CD4-positive, alpha-beta memory T cell (primary cell): Measurements from ENCODE around the gene RHBDF1. TPM values are rescaled to one million over a fixed set of nuclear protein-coding genes. Genes with fewer than 3 reads are reported as not detected.
"Not testable (repeated sequence)": the region's sequence is repeated elsewhere in the genome, so short reads cannot be mapped to it uniquely, and the experiment has no call there.

Experiments
- CTCF ChIA-PET: fragments of 350-600 bp; sonication (Branson Sonifier 250); formaldehyde crosslinking; loops from one replicate; lab custom pipeline; 2021; ENCODE audit warnings: inconsistent platforms; ENCODE audit not compliant: partially characterized antibody; lab: Charles Lee
- POLR2A ChIA-PET: fragments of 350-600 bp; sonication (Branson Sonifier 250); formaldehyde crosslinking; loops from one replicate; lab custom pipeline; 2021; ENCODE audit not compliant: partially characterized antibody; lab: Charles Lee
- DNase-seq, 5 donors: peaks; one replicate each; pipeline versions ENCODE4 v3.0.0 to v3.0.0-alpha.2; 2020 to 2022; ENCODE audit warnings: mixed read lengths in 1 of 5
- H3K27ac ChIP-seq: one replicate; pipeline ENCODE4 v1.7.0; 2013; ENCODE audit warnings: low read depth, low read length
- H3K27me3 ChIP-seq: 2 replicates; pipeline ENCODE4 v1.7.0; 2013; ENCODE audit warnings: mild to moderate bottlenecking, low read length, moderate library complexity; ENCODE audit not compliant: insufficient read depth
- H3K36me3 ChIP-seq: 2 replicates; pipeline ENCODE4 v1.7.0; 2013; ENCODE audit warnings: mild to moderate bottlenecking, low read length, moderate library complexity; ENCODE audit not compliant: insufficient read depth
- H3K4me1 ChIP-seq: 2 replicates; pipeline ENCODE4 v1.7.0; 2013; ENCODE audit warnings: mild to moderate bottlenecking, low read length, moderate library complexity; ENCODE audit not compliant: insufficient read depth
- H3K4me3 ChIP-seq, 2 donors: one replicate each; pipeline ENCODE4 v1.7.0; 2013; ENCODE audit warnings: low read length in 2 of 2, mild to moderate bottlenecking in 1 of 2
- H3K9me3 ChIP-seq, 2 donors: one replicate each; pipeline ENCODE4 v1.7.0; 2013; ENCODE audit warnings: low read length in 2 of 2, control low read depth in 1 of 2; ENCODE audit not compliant: control insufficient read depth in 1 of 2
- H3K27ac Mint-ChIP-seq, 7 donors: one replicate each; pipeline ENCODE4 v1.8.0; 2020 to 2021; ENCODE audit warnings: mixed read lengths in 7 of 7, mild to moderate bottlenecking in 6 of 7, inconsistent platforms in 3 of 7, moderate library complexity in 3 of 7
- H3K27me3 Mint-ChIP-seq, 2 donors: one replicate each; pipeline ENCODE4 v1.8.0; 2020 to 2021; ENCODE audit warnings: mixed read lengths in 2 of 2
- H3K36me3 Mint-ChIP-seq, 2 donors: one replicate each; pipeline ENCODE4 v1.8.0; 2020 to 2021; ENCODE audit warnings: mixed read lengths in 2 of 2, inconsistent platforms in 1 of 2, mild to moderate bottlenecking in 1 of 2
- H3K4me1 Mint-ChIP-seq, 4 donors: one replicate each; pipeline ENCODE4 v1.8.0; 2020 to 2021; ENCODE audit warnings: mixed read lengths in 4 of 4, mild to moderate bottlenecking in 1 of 4
- H3K4me3 Mint-ChIP-seq, 8 donors: one replicate each; pipeline ENCODE4 v1.8.0; 2020 to 2021; ENCODE audit warnings: mixed read lengths in 8 of 8, mild to moderate bottlenecking in 7 of 8, moderate library complexity in 6 of 8, inconsistent platforms in 3 of 8
- H3K9me3 Mint-ChIP-seq, 8 donors: one replicate each; pipeline ENCODE4 v1.8.0; 2020 to 2021; ENCODE audit warnings: mixed read lengths in 8 of 8, mild to moderate bottlenecking in 5 of 8, inconsistent platforms in 3 of 8, moderate library complexity in 1 of 8
- intact Hi-C: fragments of 100-400 bp; cut with micrococcal nuclease; formaldehyde crosslinking; loops from one replicate; pipeline ENCODE4 v1.15.1; 2023
- microRNA-seq: library from miRNA; unstranded; fragments of <30 nt; microRNA quantifications from one replicate; pipeline ENCODE4 v1.2.0, GENCODE V29; 2021; ENCODE audit warnings: borderline replicate concordance, borderline number of aligned reads, borderline microRNAs expressed, mixed read lengths
- polyA plus RNA-seq, 2 donors: library from polyadenylated mRNA; unstranded; fragments of 300-500 nt; fragmentation: Illumina TruSeq; gene quantifications; one replicate each; pipeline ENCODE4 v1.2.3, GENCODE V29; 2021
- total RNA-seq, 2 experiments: library from RNA; stranded (reverse); gene quantifications; one replicate each; pipeline ENCODE4 v1.2.3, GENCODE V29; 2021

Gene RHBDF1
- total and polyA plus RNA-seq, 4 experiments from 2014 or later, result not detected

DNA sequence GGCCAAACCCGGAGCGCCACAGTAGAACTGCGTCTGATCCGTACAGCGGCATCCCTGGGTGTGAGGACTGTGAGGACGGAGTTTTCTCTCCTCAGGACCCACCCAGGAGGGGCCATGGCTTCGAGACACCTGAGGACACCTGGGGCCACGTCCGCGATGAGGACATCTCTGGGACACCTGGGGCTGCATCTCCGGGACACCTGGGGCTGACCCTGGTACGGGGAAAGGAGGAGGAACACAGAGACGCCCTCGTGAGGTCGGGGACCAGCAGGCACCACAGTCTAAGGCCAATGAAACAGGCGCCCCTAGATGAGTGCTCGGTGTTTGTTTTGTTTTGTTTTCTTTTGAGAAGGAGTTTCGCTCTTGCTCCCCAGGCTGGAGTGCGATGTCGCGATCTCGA is 48.3 kb downstream of the RHBDF1 start:
- H3K27me3 ChIP-seq, H3K27ac Mint-ChIP-seq, H3K9me3 Mint-ChIP-seq, H3K36me3 ChIP-seq, H3K27me3 Mint-ChIP-seq, H3K9me3 ChIP-seq, intact Hi-C loops, H3K4me1 ChIP-seq, H3K36me3 Mint-ChIP-seq, POLR2A ChIA-PET, DNase-seq, H3K4me3 Mint-ChIP-seq, H3K27ac ChIP-seq, H3K4me3 ChIP-seq, H3K4me1 Mint-ChIP-seq: not testable (repeated sequence)
- CTCF ChIA-PET, result interaction anchor here (0.6 to 0.7 kb wide), 2 partner anchors 73 to 316 kb away, joined by 3 read pairs; no protein-coding TSS in a partner anchor

DNA sequence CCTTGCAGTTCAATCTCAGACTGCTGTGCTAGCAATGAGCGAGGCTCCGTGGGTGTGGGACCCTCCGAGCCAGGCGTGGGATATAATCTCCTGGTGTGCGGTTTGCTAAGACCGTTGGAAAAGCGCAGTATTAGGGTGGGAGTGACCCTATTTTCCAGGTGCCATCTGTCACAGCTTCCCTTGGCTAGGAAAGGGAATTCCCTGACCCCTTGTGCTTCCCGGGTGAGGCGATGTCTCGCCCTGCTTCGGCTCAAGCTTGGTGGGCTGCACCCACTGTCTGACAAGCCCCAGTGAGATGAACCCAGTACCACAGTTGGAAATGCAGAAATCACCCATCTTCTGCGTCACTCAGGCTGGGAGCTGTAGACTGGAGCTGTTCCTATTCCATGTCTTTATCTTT is 51.5 kb downstream of the RHBDF1 start:
- H3K27ac ChIP-seq, intact Hi-C loops, H3K9me3 ChIP-seq, H3K27me3 ChIP-seq, CTCF ChIA-PET, H3K27me3 Mint-ChIP-seq, H3K4me1 ChIP-seq, H3K27ac Mint-ChIP-seq, POLR2A ChIA-PET, H3K4me3 Mint-ChIP-seq, H3K36me3 ChIP-seq, DNase-seq, H3K4me3 ChIP-seq, H3K4me1 Mint-ChIP-seq, H3K9me3 Mint-ChIP-seq, H3K36me3 Mint-ChIP-seq: not testable (repeated sequence)

DNA sequence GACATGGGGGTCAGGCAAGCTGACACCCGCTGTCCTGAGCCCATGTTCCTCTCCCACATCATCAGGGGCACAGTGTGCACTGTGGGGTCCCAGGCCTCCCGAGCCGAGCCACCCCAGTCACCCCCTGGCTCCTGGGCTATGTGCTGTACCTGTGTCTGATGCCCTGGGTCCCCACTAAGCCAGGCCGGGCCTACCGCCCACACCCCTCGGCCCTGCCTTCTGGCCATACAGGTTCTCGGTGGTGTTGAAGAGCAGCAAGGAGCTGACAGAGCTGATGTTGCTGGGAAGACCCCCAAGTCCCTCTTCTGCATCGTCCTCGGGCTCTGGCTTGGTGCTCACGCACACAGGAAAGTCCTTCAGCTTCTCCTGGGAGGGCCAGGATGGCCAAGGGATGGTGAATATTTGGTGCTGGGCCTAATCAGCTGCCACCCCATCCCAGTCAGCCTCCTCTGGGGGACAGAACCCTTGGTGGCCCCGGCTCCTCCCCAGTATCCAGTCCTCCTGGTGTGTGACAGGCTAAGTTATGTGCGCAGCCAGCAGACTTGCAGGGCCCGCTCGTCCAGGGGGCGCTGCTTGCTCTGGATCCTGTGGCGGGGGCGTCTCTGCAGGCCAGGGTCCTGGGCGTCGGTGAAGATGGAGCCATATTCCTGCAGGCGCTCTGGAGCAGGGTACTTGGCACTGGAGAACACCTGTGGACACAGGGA is 55.2 kb downstream of the RHBDF1 start:
- CTCF ChIA-PET, H3K36me3 ChIP-seq, POLR2A ChIA-PET: not testable (repeated sequence)

DNA sequence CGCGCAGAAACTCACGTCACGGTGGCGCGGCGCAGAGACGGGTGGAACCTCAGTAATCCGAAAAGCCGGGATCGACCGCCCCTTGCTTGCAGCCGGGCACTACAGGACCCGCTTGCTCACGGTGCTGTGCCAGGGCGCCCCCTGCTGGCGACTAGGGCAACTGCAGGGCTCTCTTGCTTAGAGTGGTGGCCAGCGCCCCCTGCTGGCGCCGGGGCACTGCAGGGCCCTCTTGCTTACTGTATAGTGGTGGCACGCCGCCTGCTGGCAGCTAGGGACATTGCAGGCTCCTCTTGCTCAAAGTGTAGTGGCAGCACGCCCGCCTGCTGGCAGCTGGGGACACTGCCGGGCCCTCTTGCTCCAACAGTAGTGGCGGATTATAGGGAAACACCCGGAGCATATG is 61.7 kb downstream of the RHBDF1 start:
- H3K4me3 ChIP-seq, H3K9me3 Mint-ChIP-seq, H3K27me3 ChIP-seq, H3K27ac ChIP-seq, POLR2A ChIA-PET, H3K4me1 ChIP-seq, CTCF ChIA-PET, H3K36me3 Mint-ChIP-seq, intact Hi-C loops, H3K4me1 Mint-ChIP-seq, H3K9me3 ChIP-seq, H3K36me3 ChIP-seq, H3K27me3 Mint-ChIP-seq: not testable (repeated sequence)
- peak; percentile 87 to 97 (median 90) for DNase-seq
- peak overlapping the region in 4 of 7 donors; percentile 78 to 87 (median 84) for H3K27ac Mint-ChIP-seq
- H3K4me3 Mint-ChIP-seq, result peak overlapping the region in 1 of 8 donors; percentile 74

More for the DNA sequence above, 55.2 kb downstream of the RHBDF1 start:
- intact Hi-C loops, H3K27ac Mint-ChIP-seq, H3K4me1 ChIP-seq, DNase-seq, H3K9me3 ChIP-seq, H3K4me3 Mint-ChIP-seq, H3K27me3 Mint-ChIP-seq, H3K27me3 ChIP-seq, H3K36me3 Mint-ChIP-seq, H3K4me1 Mint-ChIP-seq, H3K9me3 Mint-ChIP-seq, H3K27ac ChIP-seq, H3K4me3 ChIP-seq: not testable (repeated sequence)

DNA sequence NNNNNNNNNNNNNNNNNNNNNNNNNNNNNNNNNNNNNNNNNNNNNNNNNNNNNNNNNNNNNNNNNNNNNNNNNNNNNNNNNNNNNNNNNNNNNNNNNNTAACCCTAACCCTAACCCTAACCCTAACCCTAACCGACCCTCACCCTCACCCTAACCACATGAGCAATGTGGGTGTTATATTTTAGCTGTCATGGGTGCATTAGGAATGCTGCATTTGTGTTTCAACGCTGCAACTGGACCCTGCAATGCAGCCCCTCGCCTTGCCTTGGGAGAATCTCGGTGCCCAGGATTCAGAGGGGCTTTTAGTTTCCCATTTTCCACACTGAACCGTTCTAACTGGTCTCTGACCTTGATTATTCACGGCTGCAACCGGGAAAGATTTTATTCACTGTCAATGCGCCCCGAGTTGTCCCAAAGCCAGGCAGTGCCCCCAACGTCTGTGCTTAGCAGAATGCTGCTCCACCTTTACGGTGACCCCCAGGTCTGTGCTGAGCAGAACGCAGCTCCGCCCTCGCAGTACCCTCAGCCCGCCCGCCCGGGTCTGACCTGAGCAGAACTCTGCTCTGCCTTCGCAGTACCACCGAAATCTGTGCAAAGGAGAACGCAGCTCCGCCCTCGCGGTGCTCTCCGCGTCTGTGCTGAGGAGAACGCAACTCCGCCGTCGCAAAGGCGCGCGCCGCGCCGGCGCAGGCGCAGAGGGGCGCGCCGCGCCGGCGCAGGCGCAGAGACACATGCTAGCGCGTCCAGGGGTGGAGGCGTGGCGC is 62.3 kb downstream of the RHBDF1 start:
- POLR2A ChIA-PET, result no interaction called here
- H3K27ac Mint-ChIP-seq, result peak overlapping the region in 3 of 7 donors; percentile 15 to 82 (median 47)
- H3K27me3 ChIP-seq, result no peaks in the 10 kb centered on the region
- no peaks in the 10 kb centered on the region for H3K36me3 Mint-ChIP-seq
- intact Hi-C loops, result no loop called here
- DNase-seq, result peak in 1 of 5 donors; percentile 45
- no peaks in the 10 kb centered on the region for H3K4me1 Mint-ChIP-seq
- H3K27me3 Mint-ChIP-seq, result no peaks in the 10 kb centered on the region
- H3K27ac ChIP-seq, result no peak overlapping the region
- H3K9me3 Mint-ChIP-seq, result no peaks in the 10 kb centered on the region
- CTCF ChIA-PET, result no interaction called here
- H3K36me3 ChIP-seq, result no peaks in the 10 kb centered on the region
- no peaks in the 10 kb centered on the region for H3K4me1 ChIP-seq
- H3K4me3 Mint-ChIP-seq, result peak overlapping the region; percentile 31 to 68 (median 48)
- no peaks in the 10 kb centered on the region for H3K9me3 ChIP-seq
- no peak overlapping the region for H3K4me3 ChIP-seq

Small RNA genes within 50 kb of the gene (microRNA-seq; reads per million reads assigned to microRNA genes)
- not detected for gene MIR6859-4

Other genes with a start within 250 kb of the RHBDF1 start
- gene POLR3K, start 19.0 kb downstream of the RHBDF1 start, total RNA-seq, result 10 to 100 TPM; 19.9 to 21.7 TPM
- gene POLR3K, start 19.0 kb downstream of the RHBDF1 start, polyA plus RNA-seq, result 10 to 100 TPM; 41.5 to 43.1 TPM
- gene SNRNP25, start 18.8 kb downstream of the RHBDF1 start, total RNA-seq, result 10 to 100 TPM in 1 of 2 experiments, 1 to 10 TPM in 1; 10.0 to 10.2 TPM
- 10 to 100 TPM; 12.5 to 20.1 TPM for gene SNRNP25, start 18.8 kb downstream of the RHBDF1 start, polyA plus RNA-seq
- gene MPG, start 5.6 kb upstream of the RHBDF1 start, total RNA-seq, result 10 to 100 TPM; 30.7 TPM
- gene MPG, start 5.6 kb upstream of the RHBDF1 start, polyA plus RNA-seq, result 10 to 100 TPM; 58.1 to 82.6 TPM
- 10 to 100 TPM; 38.6 to 40.5 TPM for gene NPRL3, start 66.0 kb upstream of the RHBDF1 start, total RNA-seq
- 10 to 100 TPM in 1 of 2 donors, 1 to 10 TPM in 1; 9.0 to 15.2 TPM for gene NPRL3, start 66.0 kb upstream of the RHBDF1 start, polyA plus RNA-seq
- not detected for gene HBZ, start 80.0 kb upstream of the RHBDF1 start, total RNA-seq
- not detected for gene HBZ, start 80.0 kb upstream of the RHBDF1 start, polyA plus RNA-seq
- not detected for gene HBM, start 93.3 kb upstream of the RHBDF1 start, total RNA-seq
- gene HBM, start 93.3 kb upstream of the RHBDF1 start, polyA plus RNA-seq, result not detected
- under 1 TPM in 1 of 2 experiments, not detected in 1; 0.75 TPM for gene HBA2, start 100.2 kb upstream of the RHBDF1 start, total RNA-seq
- 1 to 10 TPM in 1 of 2 donors, under 1 TPM in 1; 0.83 to 1.1 TPM for gene HBA2, start 100.2 kb upstream of the RHBDF1 start, polyA plus RNA-seq
- under 1 TPM in 1 of 2 experiments, not detected in 1; 0.76 TPM for gene HBA1, start 104.0 kb upstream of the RHBDF1 start, total RNA-seq
- gene HBA1, start 104.0 kb upstream of the RHBDF1 start, polyA plus RNA-seq, result not detected
- not detected for gene HBQ1, start 107.8 kb upstream of the RHBDF1 start, total RNA-seq
- gene HBQ1, start 107.8 kb upstream of the RHBDF1 start, polyA plus RNA-seq, result not detected
- gene LUC7L, start 156.8 kb upstream of the RHBDF1 start, total RNA-seq, result 100 to 1,000 TPM; 147 to 157 TPM
- 10 to 100 TPM in 1 of 2 donors, 1 to 10 TPM in 1; 5.1 to 12.9 TPM for gene LUC7L, start 156.8 kb upstream of the RHBDF1 start, polyA plus RNA-seq
- gene FAM234A, start 162.2 kb upstream of the RHBDF1 start, total RNA-seq, result 10 to 100 TPM; 34.8 to 41.1 TPM
- gene FAM234A, start 162.2 kb upstream of the RHBDF1 start, polyA plus RNA-seq, result 10 to 100 TPM; 18.2 to 35.1 TPM
- gene RGS11, start 203.3 kb upstream of the RHBDF1 start, total RNA-seq, result under 1 TPM in 1 of 2 experiments, not detected in 1; 0.44 TPM
- gene RGS11, start 203.3 kb upstream of the RHBDF1 start, polyA plus RNA-seq, result not detected
- under 1 TPM in 1 of 2 experiments, not detected in 1; 0.96 TPM for gene ARHGDIG, start 208.0 kb upstream of the RHBDF1 start, total RNA-seq
- not detected for gene ARHGDIG, start 208.0 kb upstream of the RHBDF1 start, polyA plus RNA-seq
- not detected for gene PDIA2, start 210.5 kb upstream of the RHBDF1 start, total RNA-seq
- gene PDIA2, start 210.5 kb upstream of the RHBDF1 start, polyA plus RNA-seq, result not detected